Thyroid gland (tissue), 4 donors: ENCODE data around the gene SAP30L. TPM values are rescaled to one million over a fixed set of nuclear protein-coding genes. Genes with fewer than 3 reads are reported as not detected.

ENCODE experiments used
- DNase-seq, 2 donors: peaks; one replicate each; pipeline ENCODE4 v3.0.0-alpha.2; 2019
- H3K27ac ChIP-seq, 3 donors: fragments of 200-600 bp; sonication (generic); 1 replicate in 2 of 3; 2 replicates in 1 of 3; pipeline ENCODE4 v1.5.1; 2016 to 2019; ENCODE audit warnings: mild to moderate bottlenecking in 1 of 3, moderate library complexity in 1 of 3
- H3K27me3 ChIP-seq: fragments of 200-600 bp; sonication (generic); one replicate; pipeline ENCODE4 v1.5.1; 2019
- H3K36me3 ChIP-seq, 2 donors: fragments of 200-600 bp; sonication (generic); one replicate each; pipeline ENCODE4 v1.5.1; 2016 to 2019
- H3K4me1 ChIP-seq, 2 donors: fragments of 200-600 bp; sonication (generic); one replicate each; pipeline ENCODE4 v1.5.1; 2017 to 2019
- H3K4me3 ChIP-seq, 3 donors: fragments of 200-600 bp; sonication (generic); replicated peaks in 1 of 3; 1 replicate in 2 of 3; 2 replicates in 1 of 3; pipeline ENCODE4 v1.5.1; 2016; ENCODE audit warnings: mild to moderate bottlenecking in 1 of 3
- H3K9me3 ChIP-seq: fragments of 200-600 bp; sonication (generic); one replicate; pipeline ENCODE4 v1.5.1; 2017
- CTCF ChIP-seq, 6 experiments: fragments of 200-600 bp in 3 of 6; fragments of 450-650 bp in 3 of 6; sonication (generic) in 3 of 6; IDR thresholded peaks; one replicate each; pipeline ENCODE4 v1.5.1; 2016 to 2019; ENCODE audit warnings: antibody characterized with exemption in 6 of 6, mild to moderate bottlenecking in 2 of 6, inconsistent platforms in 1 of 6, moderate library complexity in 1 of 6
- POLR2A ChIP-seq, 2 donors: fragments of 450-650 bp; IDR thresholded peaks; one replicate each; pipeline ENCODE4 v1.6.1; 2017; ENCODE audit warnings: antibody characterized with exemption in 2 of 2, mild to moderate bottlenecking in 2 of 2, moderate library complexity in 1 of 2
- WGBS, 2 donors: methylation state at CpG; one replicate each; pipeline ENCODE4 v1.1.5; 2017; 5-methylcytosine and 5-hydroxymethylcytosine counted together
- intact Hi-C: fragments of 100-400 bp; cut with DNase I; formaldehyde crosslinking; loops from one replicate; pipeline ENCODE4 v1.15.1; 2023
- total RNA-seq, 4 donors: library from RNA; depleted of rRNA; stranded (reverse); fragments of >200 nt; gene quantifications; one replicate each; pipeline ENCODE4 v1.2.3, GENCODE V29; 2016

Gene SAP30L
- total RNA-seq, 4 donors from 2014 or later: 26.2 to 37.9 (median 31.2) TPM

GRCh38 chr5:154451957-154452356, 6.2 kb downstream of the SAP30L start:
- no peaks in the 10 kb centered on the region for H3K27me3 ChIP-seq
- H3K4me3 ChIP-seq: no peak overlapping the region
- DNase-seq: no peak
- no peak overlapping the region for H3K27ac ChIP-seq
- intact Hi-C loops: no loop called here
- peaks cover 9 to 13% of the 10 kb centered on the region in 2 donors for H3K4me1 ChIP-seq
- 90 to 95% methylated on average over 8 of the region's 8 CpGs for WGBS, 2 donors
- no peaks in the 10 kb centered on the region for H3K9me3 ChIP-seq
- peaks cover 42 to 54% of the 10 kb centered on the region in 2 donors for H3K36me3 ChIP-seq
- TF ChIP-seq POLR2A (IDR thresholded peaks at IDR 0.05): no peak
- no peak for TF ChIP-seq CTCF (IDR thresholded peaks at IDR 0.05)

GRCh38 chr5:154455585-154455984, 9.8 kb downstream of the SAP30L start:
- H3K27ac ChIP-seq: no peak overlapping the region
- no peak for DNase-seq
- WGBS, 2 donors: 89 to 92% methylated on average over 5 of the region's 5 CpGs
- TF ChIP-seq POLR2A (IDR thresholded peaks at IDR 0.05) (no peak), CTCF (IDR thresholded peaks at IDR 0.05) (no peak)
- no peaks in the 10 kb centered on the region for H3K9me3 ChIP-seq
- intact Hi-C loops: no loop called here
- no peaks in the 10 kb centered on the region for H3K4me1 ChIP-seq
- H3K36me3 ChIP-seq: peaks cover 47 to 60% of the 10 kb centered on the region in 2 donors
- no peak overlapping the region for H3K4me3 ChIP-seq
- H3K27me3 ChIP-seq: no peaks in the 10 kb centered on the region

- H3K9me3 ChIP-seq: no peaks in the 10 kb centered on the region
- intact Hi-C loops: no loop called here
- H3K36me3 ChIP-seq: peaks cover 42 to 55% of the 10 kb centered on the region in 2 donors
- TF ChIP-seq POLR2A (IDR thresholded peaks at IDR 0.05) (no peak), CTCF (IDR thresholded peaks at IDR 0.05) (no peak)
- no peak for DNase-seq
- no peaks in the 10 kb centered on the region for H3K4me1 ChIP-seq
- 84% methylated on average over 3 of the region's 3 CpGs for WGBS, 2 donors
- H3K4me3 ChIP-seq: no peak overlapping the region
- H3K27me3 ChIP-seq: no peaks in the 10 kb centered on the region
- no peak overlapping the region for H3K27ac ChIP-seq
These were observed 10.7 kb downstream of the SAP30L start for GRCh38 chr5:154456540-154456939.

GRCh38 chr5:154459015-154459414, 13.2 kb downstream of the SAP30L start:
- no peaks in the 10 kb centered on the region for H3K9me3 ChIP-seq
- H3K36me3 ChIP-seq: peaks cover 28 to 32% of the 10 kb centered on the region in 2 donors
- no peaks in the 10 kb centered on the region for H3K27me3 ChIP-seq
- no peak overlapping the region for H3K4me3 ChIP-seq
- no peak overlapping the region for H3K27ac ChIP-seq
- H3K4me1 ChIP-seq: no peaks in the 10 kb centered on the region
- 71 to 77% methylated on average over 3 of the region's 3 CpGs for WGBS, 2 donors
- intact Hi-C loops: no loop called here
- no peak for DNase-seq
- TF ChIP-seq CTCF (IDR thresholded peaks at IDR 0.05) (no peak), POLR2A (IDR thresholded peaks at IDR 0.05) (no peak)

GRCh38 chr5:154460172-154460571, 14.4 kb downstream of the SAP30L start:
- Histone ChIP-seq H3K36me3 (peaks cover 17 to 22% of the 10 kb centered on the region in 2 donors), H3K27ac (no peak overlapping the region), H3K4me1 (no peaks in the 10 kb centered on the region), H3K27me3 (no peaks in the 10 kb centered on the region), H3K9me3 (no peaks in the 10 kb centered on the region), H3K4me3 (no peak overlapping the region)
- DNase-seq: no peak
- WGBS, 2 donors: 96% methylated on average over 4 of the region's 4 CpGs
- intact Hi-C loops: no loop called here
- no peak for TF ChIP-seq POLR2A (IDR thresholded peaks at IDR 0.05)
- no peak for TF ChIP-seq CTCF (IDR thresholded peaks at IDR 0.05)
